Endodermal cell (in vitro differentiated cells): ENCODE results near the gene CACNA2D1. TPM values are rescaled to one million over a fixed set of nuclear protein-coding genes. Genes with fewer than 3 reads are reported as not detected.

Experiments
- DNase-seq: peaks from one replicate; pipeline ENCODE4 v3.0.0-alpha.2; 2017
- H3K27ac ChIP-seq: 2 replicates; pipeline ENCODE4 v1.5.1; 2013; ENCODE audit warnings: mild to moderate bottlenecking, low read depth, low read length, moderate library complexity
- H3K27me3 ChIP-seq: 2 replicates; pipeline ENCODE4 v1.6.1; 2013; ENCODE audit warnings: mild to moderate bottlenecking, low read length, moderate library complexity; ENCODE audit not compliant: insufficient read depth, control insufficient read depth, poor library complexity, severe bottlenecking
- H3K36me3 ChIP-seq: 2 replicates; pipeline ENCODE4 v1.7.0; 2013; ENCODE audit warnings: mild to moderate bottlenecking, low read length, moderate library complexity; ENCODE audit not compliant: control insufficient read depth, insufficient read depth
- H3K4me1 ChIP-seq: one replicate; pipeline ENCODE4 v1.7.0; 2013; ENCODE audit warnings: low read length; ENCODE audit not compliant: control insufficient read depth, insufficient read depth
- H3K4me3 ChIP-seq: 2 replicates; pipeline ENCODE4 v1.5.1; 2013; ENCODE audit warnings: mild to moderate bottlenecking, low read length, moderate library complexity
- H3K9ac ChIP-seq: 2 replicates; pipeline ENCODE4 v1.6.1; 2013; ENCODE audit warnings: mild to moderate bottlenecking, low read length, moderate library complexity; ENCODE audit not compliant: poor library complexity, severe bottlenecking; ENCODE audit errors: extremely low read depth
- H3K9me3 ChIP-seq: 2 replicates; pipeline ENCODE4 v1.6.1; 2013; ENCODE audit warnings: mild to moderate bottlenecking, low read length, moderate library complexity; ENCODE audit not compliant: control insufficient read depth
- H3K27ac Mint-ChIP-seq: 2 replicates; pipeline ENCODE4 v1.8.0; 2020; ENCODE audit warnings: mixed read lengths
- H3K27me3 Mint-ChIP-seq: 2 replicates; pipeline ENCODE4 v1.8.0; 2021; ENCODE audit warnings: mild to moderate bottlenecking, mixed read lengths; ENCODE audit not compliant: insufficient read depth
- H3K36me3 Mint-ChIP-seq: 2 replicates; pipeline ENCODE4 v1.8.0; 2020; ENCODE audit warnings: low read depth, mixed read lengths
- H3K4me1 Mint-ChIP-seq: 2 replicates; pipeline ENCODE4 v1.8.0; 2020; ENCODE audit warnings: mixed read lengths
- H3K4me3 Mint-ChIP-seq: 2 replicates; pipeline ENCODE4 v1.8.0; 2020; ENCODE audit warnings: mild to moderate bottlenecking, moderate library complexity, mixed read lengths
- H3K9me3 Mint-ChIP-seq: 2 replicates; pipeline ENCODE4 v1.8.0; 2020; ENCODE audit warnings: mild to moderate bottlenecking, mixed read lengths
- CTCF ChIP-seq: fragments of 200-600 bp; sonication (generic); conservative IDR thresholded peaks from 2 replicates; pipeline ENCODE4 v1.5.0; 2021; ENCODE audit warnings: antibody characterized with exemption, mild to moderate bottlenecking
- WGBS, 2 experiments: methylation state at CpG; one replicate each; pipeline versions ENCODE4 v1.1.5 to v1.1.7; 2013; ENCODE audit warnings: missing lambda C conversion rate in 2 of 2, mixed read lengths in 1 of 2; ENCODE audit not compliant: insufficient coverage in 1 of 2, insufficient read length in 1 of 2; 5-methylcytosine and 5-hydroxymethylcytosine counted together
- total RNA-seq, 2 donors: library from RNA; stranded (reverse); fragmentation: NEBNext Ultra II Directional in 1 of 2; extraction: Animal tissue kit (Norgen Biotek cat#: 25700) in 1 of 2; gene quantifications; 2 replicates in 1 of 2; 3 replicates in 1 of 2; pipeline ENCODE4 v1.2.1, GENCODE V29; 2021

The CACNA2D1 gene
- total RNA-seq, 2 donors from 2014 or later: 16.9 to 26.8 TPM

GRCh38 chr7:82419200-82419599, 24.4 kb downstream of the CACNA2D1 start:
- Histone ChIP-seq H3K27me3 (no peaks in the 10 kb centered on the region), H3K4me1 (no peaks in the 10 kb centered on the region), H3K36me3 (no peaks in the 10 kb centered on the region), H3K9ac (no peak overlapping the region), H3K9me3 (peaks cover 4% of the 10 kb centered on the region), H3K4me3 (no peak overlapping the region), H3K27ac (no peak overlapping the region)
- Mint-ChIP-seq H3K4me3 (no peak overlapping the region), H3K27me3 (no peaks in the 10 kb centered on the region), H3K9me3 (peaks cover 3% of the 10 kb centered on the region), H3K36me3 (peaks cover 3% of the 10 kb centered on the region), H3K27ac (no peak overlapping the region), H3K4me1 (no peaks in the 10 kb centered on the region)
- TF ChIP-seq CTCF: no peak
- WGBS, 2 experiments: 97 to 100% methylated on average over 1 of the region's 1 CpG
- DNase-seq: no peak

GRCh38 chr7:82417898-82418297, 25.7 kb downstream of the CACNA2D1 start:
- no peak overlapping the region for H3K4me3 Mint-ChIP-seq
- Histone ChIP-seq H3K27me3 (no peaks in the 10 kb centered on the region), H3K27ac (no peak overlapping the region), H3K36me3 (no peaks in the 10 kb centered on the region), H3K9ac (no peak overlapping the region), H3K4me3 (no peak overlapping the region), H3K9me3 (peaks cover 4% of the 10 kb centered on the region), H3K4me1 (no peaks in the 10 kb centered on the region)
- H3K9me3 Mint-ChIP-seq: peaks cover 3% of the 10 kb centered on the region
- peaks cover 3% of the 10 kb centered on the region for H3K4me1 Mint-ChIP-seq
- H3K27me3 Mint-ChIP-seq: no peaks in the 10 kb centered on the region
- H3K36me3 Mint-ChIP-seq: peaks cover 3% of the 10 kb centered on the region
- TF ChIP-seq CTCF: no peak
- H3K27ac Mint-ChIP-seq: no peak overlapping the region
- 83 to 100% methylated on average over 1 of the region's 1 CpG for WGBS, 2 experiments
- no peak for DNase-seq

GRCh38 chr7:82416402-82416801, 27.2 kb downstream of the CACNA2D1 start:
- DNase-seq: no peak
- no peak for TF ChIP-seq CTCF
- Histone ChIP-seq H3K4me1 (no peaks in the 10 kb centered on the region), H3K36me3 (no peaks in the 10 kb centered on the region), H3K4me3 (no peak overlapping the region), H3K27me3 (no peaks in the 10 kb centered on the region), H3K9me3 (peaks cover 4% of the 10 kb centered on the region), H3K27ac (no peak overlapping the region), H3K9ac (no peak overlapping the region)
- 89 to 95% methylated on average over 1 of the region's 1 CpG for WGBS, 2 experiments
- Mint-ChIP-seq H3K36me3 (peaks cover 3% of the 10 kb centered on the region), H3K27me3 (no peaks in the 10 kb centered on the region), H3K9me3 (peaks cover 3% of the 10 kb centered on the region), H3K4me1 (peaks cover 7% of the 10 kb centered on the region), H3K4me3 (no peak overlapping the region), H3K27ac (no peak overlapping the region)
